AG08395 (cell line): ENCODE data around the gene TEX51.

ENCODE experiments used
- DNase-seq: peaks from one replicate; pipeline ENCODE4 v3.0.0; 2012; ENCODE audit warnings: mixed read lengths, low spot score

The TEX51 gene

DNA sequence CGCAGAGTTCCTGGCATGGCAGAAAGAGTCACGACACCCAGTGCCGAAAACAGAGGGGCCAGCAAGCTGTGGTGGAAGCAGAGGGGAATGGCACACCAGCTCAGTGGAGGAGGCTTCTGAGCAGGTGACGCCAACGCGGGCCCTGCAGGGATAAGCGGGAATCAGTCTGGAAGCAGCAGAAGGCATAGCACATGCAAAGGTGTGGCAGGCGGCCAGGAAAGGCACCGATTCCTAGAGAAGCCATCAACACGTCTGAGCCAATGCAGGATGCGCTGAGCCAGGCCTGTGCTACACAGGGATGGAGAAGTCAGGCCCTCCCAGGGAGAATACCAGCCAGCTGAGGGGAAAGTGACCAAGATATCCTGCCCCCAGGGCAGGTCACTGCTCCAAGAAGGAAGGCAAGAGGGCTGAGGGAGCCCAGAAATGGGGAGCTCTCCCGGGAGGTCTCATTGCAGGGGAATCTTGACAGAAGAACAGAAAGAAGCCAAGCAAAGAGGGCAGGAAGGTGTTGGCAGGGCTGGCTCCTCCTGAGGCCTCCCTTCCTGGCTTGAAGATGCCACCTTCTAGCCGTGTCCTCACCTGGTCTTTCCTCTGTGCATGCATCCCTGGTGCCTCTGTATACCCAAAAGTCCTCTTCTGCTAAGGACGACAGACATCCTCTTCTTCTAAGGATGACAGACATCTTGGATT, 16.3 kb downstream of the TEX51 start:
- DNase-seq = no peak

DNA sequence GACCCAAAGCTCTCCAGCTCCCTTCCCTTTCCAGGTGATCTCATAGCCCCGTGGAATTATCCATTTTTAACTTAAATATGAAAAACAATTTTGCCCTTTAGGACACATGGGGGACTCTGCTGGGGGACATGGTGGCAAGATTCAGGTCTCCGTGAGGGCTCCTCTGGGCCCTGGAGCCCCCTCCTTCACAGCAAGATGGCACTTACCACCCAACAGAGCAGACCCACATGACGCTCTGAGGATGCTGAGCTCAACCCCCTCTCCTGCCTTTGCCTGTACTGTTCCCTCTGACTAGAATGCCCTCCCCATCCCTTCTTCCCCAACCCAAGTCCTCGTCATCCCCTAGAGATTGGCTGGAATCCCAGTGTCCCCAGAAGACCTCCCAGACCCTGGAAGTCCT, 17.2 kb downstream of the TEX51 start:
- no peak for DNase-seq

DNA sequence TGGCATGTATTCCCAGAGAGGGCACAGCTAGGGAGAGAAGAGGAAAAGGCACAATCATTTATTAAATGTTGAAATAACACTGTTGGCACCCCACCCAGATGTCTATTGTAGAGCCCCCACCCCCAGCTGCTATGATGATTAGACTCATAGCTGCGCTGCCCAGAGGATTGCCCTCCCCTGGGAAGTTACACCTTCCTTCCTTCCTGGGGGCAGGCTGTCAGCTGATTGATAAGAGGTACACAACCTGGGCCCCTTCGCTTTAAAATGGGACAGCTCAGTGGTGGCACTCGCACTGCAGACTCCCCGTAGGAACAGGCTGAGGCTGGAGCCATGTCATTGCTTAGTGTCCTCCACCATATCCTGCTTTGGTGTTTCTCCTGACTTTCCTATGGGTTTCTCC, 18.1 kb downstream of the TEX51 start:
- no peak for DNase-seq

DNA sequence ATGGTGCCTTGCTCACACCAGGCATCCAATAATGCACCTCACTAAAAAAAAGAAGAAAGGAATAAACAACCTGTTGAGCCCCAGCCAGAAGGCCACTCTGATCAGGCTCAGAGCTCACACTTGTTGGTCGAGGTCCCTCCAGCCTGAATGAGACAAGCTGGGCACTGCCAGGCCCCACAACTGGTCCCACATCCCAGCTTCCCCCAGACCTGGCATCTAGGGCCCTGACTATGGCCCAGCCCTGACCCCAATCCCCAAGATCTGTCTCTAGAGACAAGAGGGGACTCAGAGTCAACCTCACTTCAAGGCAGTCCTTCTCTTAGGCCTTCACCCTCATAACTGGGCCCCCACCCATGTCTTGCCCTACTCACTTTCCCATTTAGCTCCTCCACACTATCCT, 22.4 kb downstream of the TEX51 start:
- no peak for DNase-seq

- no peak for DNase-seq
Observed at GRCh38 chr2:126930970-126931590, 32.4 kb downstream of the TEX51 start.

- no peak for DNase-seq
Observed at GRCh38 chr2:126932529-126932928, 33.8 kb downstream of the TEX51 start.

- DNase-seq = no peak
Observed at GRCh38 chr2:126932966-126933710, 34.4 kb downstream of the TEX51 start.

DNA sequence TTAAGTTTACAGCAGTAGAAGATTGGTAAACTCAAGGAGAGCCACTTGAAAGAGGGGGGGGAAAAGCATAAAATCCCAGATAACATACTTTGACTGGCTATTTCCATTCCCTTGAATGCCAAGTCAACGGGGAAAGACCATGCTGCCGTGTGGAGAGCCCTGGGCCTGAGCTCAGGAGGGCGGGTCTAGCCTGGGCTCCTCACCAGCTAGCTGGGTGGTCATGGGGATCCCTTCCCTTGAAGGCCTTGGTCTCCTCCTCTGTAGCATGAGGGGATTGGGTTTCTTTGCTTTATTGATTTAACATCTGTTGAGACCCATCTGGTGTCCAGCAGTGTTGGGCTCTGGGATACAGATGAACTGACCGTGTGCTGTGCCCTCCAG, 35.0 kb downstream of the TEX51 start:
- no peak for DNase-seq

GRCh38 chr2:126934809-126935208, 36.1 kb downstream of the TEX51 start:
- no peak for DNase-seq

DNA sequence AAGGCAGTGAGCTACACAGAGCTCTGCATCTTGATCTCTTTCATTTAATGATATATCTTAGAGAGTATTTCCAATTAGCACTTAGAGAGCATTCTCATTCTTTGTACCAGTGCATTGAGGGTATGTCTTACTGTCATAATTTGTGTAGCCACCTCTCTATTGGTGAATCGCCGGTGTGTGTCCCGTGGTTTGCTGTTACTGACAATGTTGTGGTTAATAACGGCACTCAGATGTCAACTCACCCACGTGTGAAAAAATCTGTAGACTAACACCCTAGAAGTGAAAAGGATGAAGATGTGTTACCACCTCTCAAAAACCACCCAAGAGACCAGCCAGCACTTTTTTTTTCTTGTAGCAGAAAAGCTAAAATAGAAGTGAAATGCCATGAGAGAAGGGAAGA, 37.1 kb downstream of the TEX51 start:
- DNase-seq = no peak

GRCh38 chr2:126936219-126936723, 37.6 kb downstream of the TEX51 start:
- no peak for DNase-seq

DNA sequence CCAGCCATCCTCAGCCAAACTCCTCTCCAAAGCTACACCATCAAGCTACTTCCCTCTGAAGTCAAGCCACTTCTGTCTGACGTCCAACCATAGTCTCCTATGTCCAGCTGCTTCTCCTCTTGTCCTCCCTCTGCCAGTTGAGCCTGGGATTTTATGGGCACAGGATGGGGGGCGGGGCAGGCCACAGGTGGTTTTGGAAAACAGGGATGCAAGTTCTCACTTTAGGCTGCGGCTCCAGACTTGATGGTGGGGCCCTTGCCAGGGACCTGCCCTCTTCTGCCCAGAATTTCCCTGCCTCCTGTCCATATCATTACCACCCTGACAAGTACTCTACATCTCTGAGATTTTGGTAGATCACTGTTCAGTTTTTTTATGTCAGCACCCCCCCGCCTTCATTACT, 41.6 kb downstream of the TEX51 start:
- DNase-seq = no peak

- DNase-seq = no peak
Observed at GRCh38 chr2:126942427-126943203, 43.9 kb downstream of the TEX51 start.

DNA sequence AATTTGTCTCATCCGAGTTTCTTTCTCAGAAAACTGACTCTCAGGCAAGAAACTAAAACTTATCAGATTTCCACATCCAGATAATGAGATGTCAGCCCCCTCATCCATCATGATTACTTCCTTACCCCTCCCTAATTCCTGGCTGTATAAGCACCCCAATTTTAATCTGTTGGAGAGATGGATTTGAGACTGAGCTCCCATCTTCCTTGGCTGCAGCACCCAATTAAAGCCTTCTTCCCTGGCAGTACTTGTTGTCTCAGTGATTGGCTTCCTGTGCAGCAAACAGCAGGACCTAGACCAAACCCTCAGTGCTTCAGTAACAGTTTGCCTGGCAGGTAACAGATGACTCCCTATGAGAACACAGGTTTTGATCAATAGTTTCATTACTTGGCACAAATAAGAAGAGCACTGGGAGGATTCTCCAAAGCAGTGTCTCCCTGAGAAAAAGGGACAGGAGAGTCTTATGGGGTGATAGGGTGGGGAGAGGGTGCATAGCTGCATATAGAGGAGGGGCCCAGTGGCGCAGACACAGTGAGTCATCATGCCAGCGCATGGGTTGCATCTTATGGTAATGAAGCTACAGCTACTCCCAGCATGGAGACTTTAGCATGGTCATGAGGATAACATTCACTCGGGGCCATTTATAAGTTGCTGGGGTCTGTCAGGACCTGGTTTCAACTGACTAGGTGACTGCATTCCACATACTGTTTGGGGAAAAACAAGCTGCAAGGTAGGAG, 45.1 kb downstream of the TEX51 start:
- DNase-seq = no peak

- DNase-seq = no peak
Observed at GRCh38 chr2:126945118-126945517, 46.4 kb downstream of the TEX51 start.

DNA sequence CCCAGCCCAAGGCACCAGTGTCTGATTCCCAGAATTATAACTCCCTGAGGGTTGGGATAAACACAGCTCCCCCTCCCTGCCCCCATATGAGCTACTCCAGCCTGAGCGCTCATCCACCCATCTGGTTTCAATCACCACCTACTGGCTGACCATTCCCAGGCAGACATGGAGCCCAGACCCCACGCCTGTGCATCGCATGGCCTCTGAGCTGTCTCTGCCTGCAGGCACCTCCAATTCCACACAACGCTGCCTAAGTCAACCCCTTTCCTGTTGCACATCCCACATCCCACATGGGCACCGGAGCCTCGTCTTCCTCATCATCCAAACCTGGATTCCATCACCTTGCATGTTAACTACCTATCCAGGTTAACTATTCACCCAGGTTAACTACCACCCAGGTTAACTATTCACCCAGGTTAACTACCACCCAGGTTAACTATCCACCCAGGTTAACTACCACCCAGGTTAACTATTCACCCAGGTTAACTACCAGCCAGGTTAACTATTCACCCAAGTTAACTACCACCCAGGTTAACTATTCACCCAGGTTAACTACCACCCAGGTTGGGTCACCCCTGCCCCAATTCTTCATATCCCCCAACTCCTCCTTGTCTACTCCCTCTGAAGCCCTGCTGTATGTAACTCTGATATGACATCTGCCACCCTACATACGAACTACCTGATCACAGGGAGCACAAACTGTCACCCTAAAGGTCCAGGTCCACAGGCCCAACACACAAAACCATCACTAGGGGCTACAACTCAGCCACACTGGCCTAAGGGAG, 47.8 kb downstream of the TEX51 start:
- DNase-seq = no peak

DNA sequence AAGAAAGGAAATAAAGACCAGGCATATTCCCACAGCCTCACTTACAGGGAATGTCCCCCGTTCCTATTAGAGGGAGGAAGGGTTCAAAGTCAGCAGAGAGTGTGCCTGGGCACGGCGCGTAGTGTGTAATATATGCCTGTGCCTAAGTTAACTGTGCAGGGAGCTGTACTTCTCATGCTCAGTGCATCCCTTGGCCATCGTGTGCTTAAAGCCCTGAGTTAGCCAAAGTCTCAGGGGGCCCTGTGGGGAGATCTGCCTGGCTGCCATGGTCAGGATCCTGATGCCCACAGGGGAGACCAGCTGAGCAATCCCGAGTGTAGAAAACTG, 48.4 kb downstream of the TEX51 start:
- DNase-seq = no peak

GRCh38 chr2:126949775-126950174, 51.1 kb downstream of the TEX51 start:
- DNase-seq = no peak

DNA sequence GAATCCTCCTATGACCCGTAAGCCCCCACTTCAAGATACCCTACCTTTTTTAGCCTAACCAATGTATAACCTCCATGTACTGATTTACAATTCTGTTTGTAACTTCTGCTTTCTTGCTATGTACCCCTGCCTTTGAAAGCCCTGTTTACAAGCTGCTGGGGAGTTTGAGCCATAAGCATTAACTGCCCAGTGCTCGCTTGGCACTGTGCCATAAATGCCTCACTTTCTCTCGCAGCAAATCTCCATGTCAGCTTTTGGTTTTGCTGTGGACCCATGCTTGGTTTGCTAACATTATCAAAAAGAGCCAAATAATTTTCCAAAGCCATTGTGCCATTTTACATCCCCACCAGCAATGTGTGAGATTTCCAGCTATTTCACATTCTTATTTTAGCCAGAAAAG, 51.8 kb downstream of the TEX51 start:
- no peak for DNase-seq
